Measurements from ENCODE around the gene TXNRD2. TPM values are rescaled to one million over a fixed set of nuclear protein-coding genes. Genes with fewer than 3 reads are reported as not detected.

Gene TXNRD2
- total and polyA plus RNA-seq, 10 of the 15 experiments (the other 5 are each of a cell fraction or from before 2014, with no cell fraction given), result 1.6 to 26.0 (median 13.9) TPM

DNA sequence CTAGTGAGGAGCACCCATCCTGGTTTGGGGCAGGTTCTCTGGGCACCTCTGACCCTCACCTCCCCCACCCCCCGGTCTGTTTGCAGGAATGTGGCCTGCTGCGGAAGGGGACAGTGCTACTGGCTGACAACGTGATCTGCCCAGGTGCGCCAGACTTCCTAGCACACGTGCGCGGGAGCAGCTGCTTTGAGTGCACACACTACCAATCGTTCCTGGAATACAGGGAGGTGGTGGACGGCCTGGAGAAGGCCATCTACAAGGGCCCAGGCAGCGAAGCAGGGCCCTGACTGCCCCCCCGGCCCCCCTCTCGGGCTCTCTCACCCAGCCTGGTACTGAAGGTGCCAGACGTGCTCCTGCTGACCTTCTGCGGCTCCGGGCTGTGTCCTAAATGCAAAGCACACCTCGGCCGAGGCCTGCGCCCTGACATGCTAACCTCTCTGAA is 26.9 kb upstream of the TXNRD2 start:
- intact Hi-C loops (cut with micrococcal nuclease; ENCODE audit: unreplicated experiment) (no loop called here), in situ Hi-C loops (cut with MboI) (no loop called here)
- ChIA-PET RAD21 (ENCODE audit: unreplicated experiment) (interaction anchor here (0.7 kb wide), 1 partner anchor 45 kb away, joined by 3 read pairs; no protein-coding TSS in a partner anchor), POLR2A (no interaction called here), SMC1A (ENCODE audit: uncharacterized antibody, unreplicated experiment) (no interaction called here), CTCF (interaction anchor here (2.4 kb wide), 1 partner anchor 161 kb away, joined by 7 read pairs; no protein-coding TSS in a partner anchor)
- Histone ChIP-seq H2AFZ (ENCODE audit: control insufficient read depth, low read depth, low read length) (no peak overlapping the region), H3K27ac (ENCODE audit: control insufficient read depth, insufficient read depth) (no peak overlapping the region), H3K9ac (ENCODE audit: control insufficient read depth, insufficient read depth, low read length) (no peak overlapping the region), H4K20me1 (ENCODE audit: control insufficient read depth, insufficient read depth) (no peaks in the 10 kb centered on the region), H3K4me1 (ENCODE audit: control insufficient read depth, insufficient read depth, low read length) (no peaks in the 10 kb centered on the region), H3K4me3 (no peak overlapping the region), H3K27me3 (replicated peaks in 1 of 2; ENCODE audit: control insufficient read depth in 2 of 2, insufficient read depth in 2 of 2, low read length in 1 of 2) (no peaks in the 10 kb centered on the region), H3K36me3 (ENCODE audit: control insufficient read depth in 2 of 2, insufficient read depth in 2 of 2, low read length in 1 of 2) (peaks cover 0 to 2% of the 10 kb centered on the region in 2 experiments; a peak in 3 of 4 replicates), H3K9me3 (replicated peaks; ENCODE audit: control insufficient read depth, insufficient read depth, low read length) (no peaks in the 10 kb centered on the region), H3K4me2 (ENCODE audit: control insufficient read depth, insufficient read depth) (no peak overlapping the region), H3K79me2 (ENCODE audit: control insufficient read depth, insufficient read depth, low read length) (no peaks in the 10 kb centered on the region)
- BruUV-seq (replicated peaks), result no TSS peak
- DNase-seq (ENCODE audit: low read depth, low spot score), result no peak
- ATAC-seq, result no peak
- WGBS (ENCODE audit: insufficient coverage, insufficient replicate concordance, low lambda C conversion rate, missing lambda C conversion rate), result 81% methylated on average over 17 of the region's 18 CpGs
- no peak for FAIRE-seq
- TF ChIP-seq ZNF622 (IDR thresholded peaks at IDR 0.05) (no peak), FOXK2 (IDR thresholded peaks at IDR 0.05) (no peak), ZNF384 (IDR thresholded peaks at IDR 0.05; ENCODE audit: borderline replicate concordance, low read depth, low read length) (no peak), NFYA (IDR thresholded peaks at IDR 0.05; ENCODE audit: borderline replicate concordance, low read depth, low read length) (no peak), JUND (IDR thresholded peaks at IDR 0.05; ENCODE audit: low read depth, low read length) (no peak), RCOR1 (conservative IDR thresholded peaks at IDR 0.05; ENCODE audit: low read depth, low read length) (no peak), NFXL1 (IDR thresholded peaks at IDR 0.05; ENCODE audit: borderline replicate concordance) (no peak), ZNF687 (IDR thresholded peaks at IDR 0.05) (no peak), FOS (IDR thresholded peaks at IDR 0.05; ENCODE audit: borderline replicate concordance, extremely low read depth, insufficient read length) (no peak), SIX5 (IDR thresholded peaks at IDR 0.05; ENCODE audit: low read depth, low read length, severe bottlenecking) (no peak), ELK1 (IDR thresholded peaks at IDR 0.05; ENCODE audit: low read depth, low read length) (no peak)
- TF ChIP-seq, protein P1, sequence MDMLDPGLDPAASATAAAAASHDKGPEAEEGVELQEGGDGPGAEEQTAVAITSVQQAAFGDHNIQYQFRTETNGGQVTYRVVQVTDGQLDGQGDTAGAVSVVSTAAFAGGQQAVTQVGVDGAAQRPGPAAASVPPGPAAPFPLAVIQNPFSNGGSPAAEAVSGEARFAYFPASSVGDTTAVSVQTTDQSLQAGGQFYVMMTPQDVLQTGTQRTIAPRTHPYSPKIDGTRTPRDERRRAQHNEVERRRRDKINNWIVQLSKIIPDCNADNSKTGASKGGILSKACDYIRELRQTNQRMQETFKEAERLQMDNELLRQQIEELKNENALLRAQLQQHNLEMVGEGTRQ (IDR thresholded peaks at IDR 0.05; ENCODE audit: borderline replicate concordance, low read depth, low read length), result no peak
- TF ChIP-seq, protein P2, sequence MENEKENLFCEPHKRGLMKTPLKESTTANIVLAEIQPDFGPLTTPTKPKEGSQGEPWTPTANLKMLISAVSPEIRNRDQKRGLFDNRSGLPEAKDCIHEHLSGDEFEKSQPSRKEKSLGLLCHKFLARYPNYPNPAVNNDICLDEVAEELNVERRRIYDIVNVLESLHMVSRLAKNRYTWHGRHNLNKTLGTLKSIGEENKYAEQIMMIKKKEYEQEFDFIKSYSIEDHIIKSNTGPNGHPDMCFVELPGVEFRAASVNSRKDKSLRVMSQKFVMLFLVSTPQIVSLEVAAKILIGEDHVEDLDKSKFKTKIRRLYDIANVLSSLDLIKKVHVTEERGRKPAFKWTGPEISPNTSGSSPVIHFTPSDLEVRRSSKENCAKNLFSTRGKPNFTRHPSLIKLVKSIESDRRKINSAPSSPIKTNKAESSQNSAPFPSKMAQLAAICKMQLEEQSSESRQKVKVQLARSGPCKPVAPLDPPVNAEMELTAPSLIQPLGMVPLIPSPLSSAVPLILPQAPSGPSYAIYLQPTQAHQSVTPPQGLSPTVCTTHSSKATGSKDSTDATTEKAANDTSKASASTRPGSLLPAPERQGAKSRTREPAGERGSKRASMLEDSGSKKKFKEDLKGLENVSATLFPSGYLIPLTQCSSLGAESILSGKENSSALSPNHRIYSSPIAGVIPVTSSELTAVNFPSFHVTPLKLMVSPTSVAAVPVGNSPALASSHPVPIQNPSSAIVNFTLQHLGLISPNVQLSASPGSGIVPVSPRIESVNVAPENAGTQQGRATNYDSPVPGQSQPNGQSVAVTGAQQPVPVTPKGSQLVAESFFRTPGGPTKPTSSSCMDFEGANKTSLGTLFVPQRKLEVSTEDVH (IDR thresholded peaks at IDR 0.05; ENCODE audit: low read depth, partially characterized antibody), result no peak
- TF ChIP-seq, protein P3, sequence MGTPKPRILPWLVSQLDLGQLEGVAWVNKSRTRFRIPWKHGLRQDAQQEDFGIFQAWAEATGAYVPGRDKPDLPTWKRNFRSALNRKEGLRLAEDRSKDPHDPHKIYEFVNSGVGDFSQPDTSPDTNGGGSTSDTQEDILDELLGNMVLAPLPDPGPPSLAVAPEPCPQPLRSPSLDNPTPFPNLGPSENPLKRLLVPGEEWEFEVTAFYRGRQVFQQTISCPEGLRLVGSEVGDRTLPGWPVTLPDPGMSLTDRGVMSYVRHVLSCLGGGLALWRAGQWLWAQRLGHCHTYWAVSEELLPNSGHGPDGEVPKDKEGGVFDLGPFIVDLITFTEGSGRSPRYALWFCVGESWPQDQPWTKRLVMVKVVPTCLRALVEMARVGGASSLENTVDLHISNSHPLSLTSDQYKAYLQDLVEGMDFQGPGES (IDR thresholded peaks at IDR 0.05), result no peak
